GM19193 (cell line): ENCODE results near the gene PON3.

Source experiments
- POLR2A ChIP-seq: IDR thresholded peaks from 4 replicates; pipeline ENCODE4 v1.6.1; 2011; ENCODE audit not compliant: insufficient read depth, insufficient read length; ENCODE audit errors: extremely low read depth

The PON3 gene

DNA sequence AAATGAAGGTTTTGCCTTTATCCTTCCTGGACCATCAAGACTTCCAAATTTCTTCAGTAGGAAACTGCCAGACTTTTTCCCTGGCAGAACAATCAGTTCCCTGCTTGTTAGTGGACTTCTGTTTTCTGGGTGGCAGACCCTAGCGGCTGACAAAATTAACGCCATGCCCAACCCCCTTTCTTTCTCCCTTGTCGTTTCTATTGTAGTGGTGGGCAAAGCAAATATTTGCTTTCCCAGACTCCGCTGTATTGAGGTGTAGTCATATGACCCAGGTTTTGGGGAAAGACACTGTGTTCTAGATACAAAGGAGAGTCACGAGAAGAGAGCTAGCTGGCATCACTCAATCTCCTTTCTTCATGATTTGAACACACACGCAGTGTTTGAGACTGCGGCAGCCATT is 31.0 kb upstream of the PON3 start:
- TF ChIP-seq POLR2A = no peak

DNA sequence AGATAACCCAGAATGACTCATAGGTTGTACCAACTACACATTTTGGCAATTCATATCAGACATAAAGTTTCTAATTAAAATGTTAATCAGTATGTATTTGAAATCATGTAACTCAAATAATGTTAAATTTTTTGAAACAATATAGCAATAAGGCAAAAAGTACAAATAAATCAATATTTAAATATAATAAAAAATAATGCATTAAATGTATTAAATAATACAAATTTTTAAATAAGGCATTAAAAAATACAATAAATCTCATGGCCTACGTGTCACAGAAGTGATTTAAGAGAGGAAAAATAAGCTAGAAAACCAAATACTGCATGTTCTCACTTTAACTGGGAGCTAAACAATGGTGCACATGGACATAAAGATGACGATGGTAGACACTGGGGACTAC is 29.5 kb upstream of the PON3 start:
- TF ChIP-seq POLR2A = no peak

DNA sequence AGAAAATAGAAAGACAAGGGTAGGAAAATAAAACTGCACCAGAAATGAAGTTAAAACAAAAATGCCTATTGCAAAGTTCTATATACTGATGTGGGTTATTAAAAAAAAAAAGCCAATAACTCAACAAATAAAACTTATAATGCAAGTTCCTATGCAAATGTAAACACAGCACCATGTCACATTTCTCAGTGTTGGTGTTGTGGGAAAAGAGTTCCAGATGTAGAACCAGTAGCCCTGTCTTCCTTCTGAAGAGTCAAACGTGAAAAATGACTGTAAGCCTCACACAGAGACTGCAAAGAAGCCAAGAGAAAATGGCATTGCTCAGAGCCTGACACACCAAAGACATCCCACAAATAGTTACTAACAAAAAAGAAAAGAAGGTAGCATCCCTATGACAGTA is 28.5 kb upstream of the PON3 start:
- TF ChIP-seq POLR2A = no peak

DNA sequence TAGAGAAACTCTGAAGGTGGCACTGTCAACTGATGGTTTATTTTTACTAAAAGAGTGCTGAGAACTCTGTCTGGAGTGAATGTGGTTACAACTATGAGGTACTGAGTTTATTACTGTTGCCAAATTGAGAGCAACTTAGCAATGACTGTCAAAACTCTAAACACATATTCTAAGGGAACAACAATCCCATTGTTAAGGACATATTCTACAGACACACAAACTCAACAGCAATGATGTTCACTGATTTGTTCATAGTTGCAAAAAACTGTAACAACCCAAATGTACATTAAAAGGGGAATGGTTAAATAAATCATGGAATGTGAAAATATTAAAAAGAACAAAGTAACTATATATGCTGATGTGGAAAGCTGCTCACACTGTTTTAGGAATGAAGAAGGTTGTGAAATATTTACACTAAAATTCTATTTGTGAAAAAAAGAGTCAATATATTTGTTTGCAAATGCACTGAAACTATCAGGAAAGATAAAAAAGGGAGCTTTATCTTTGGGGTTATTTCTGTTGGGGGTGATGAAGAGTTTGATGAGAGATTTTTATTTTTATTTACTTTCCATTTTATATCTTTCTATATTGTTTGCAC is 25.8 kb upstream of the PON3 start:
- TF ChIP-seq POLR2A = no peak

DNA sequence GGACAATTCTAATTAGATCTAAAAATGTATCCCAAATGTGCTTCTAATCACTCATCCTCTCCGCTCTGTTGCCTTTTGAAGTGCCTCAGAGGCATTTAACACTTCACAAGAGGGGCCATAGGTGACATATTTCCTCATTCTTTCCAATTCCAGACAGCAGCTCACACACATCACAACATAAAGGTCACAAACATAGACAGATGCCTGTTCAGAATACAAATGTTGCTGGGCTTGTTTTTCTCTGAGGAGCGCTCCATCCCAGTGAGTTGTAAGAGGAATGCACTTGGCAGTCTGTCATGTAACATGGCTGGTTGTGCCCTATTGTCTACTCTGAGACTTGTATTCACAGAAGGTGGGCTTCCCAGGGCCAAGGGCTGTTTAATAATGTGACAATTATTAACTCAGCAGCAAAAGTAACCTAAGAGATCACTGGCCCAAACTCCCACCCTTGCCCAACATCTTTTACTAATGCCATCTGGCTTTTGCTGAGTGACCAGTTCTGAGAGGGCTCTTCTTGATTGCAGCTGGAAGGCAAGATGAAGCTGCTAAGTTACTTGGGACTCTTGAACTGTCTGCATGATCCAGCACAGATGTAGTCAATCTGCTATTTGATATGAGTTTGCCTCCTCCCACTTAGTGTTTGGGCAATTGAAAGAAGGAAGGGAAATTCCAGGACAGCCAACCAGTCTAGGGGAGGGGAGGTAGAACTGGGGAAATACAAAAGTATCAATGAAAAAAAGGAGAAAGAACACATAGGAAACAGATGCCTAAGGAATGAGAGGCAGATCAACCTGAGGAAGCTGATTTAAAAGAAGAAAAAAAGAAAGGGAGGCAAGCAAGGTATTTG is 25.0 kb upstream of the PON3 start:
- no peak for TF ChIP-seq POLR2A

DNA sequence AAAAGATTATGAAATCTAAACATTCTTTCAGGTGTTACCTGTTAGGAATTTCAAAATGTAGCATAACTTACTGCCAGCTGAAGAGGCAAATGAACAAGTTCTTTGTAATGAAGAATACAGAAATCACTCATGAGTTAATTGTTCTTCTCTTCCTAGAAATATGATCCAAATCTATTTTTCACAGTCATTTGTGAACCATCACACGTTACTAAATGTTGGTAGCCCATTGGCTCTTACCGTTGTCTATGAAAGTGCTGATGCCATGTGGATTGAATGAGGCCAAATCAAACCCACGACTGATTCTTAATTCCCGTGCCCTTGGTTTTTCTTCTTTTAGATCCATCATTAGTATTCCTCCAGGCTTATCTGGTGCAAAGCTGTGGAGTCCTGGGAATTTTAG is 15.9 kb upstream of the PON3 start:
- no peak for TF ChIP-seq POLR2A

DNA sequence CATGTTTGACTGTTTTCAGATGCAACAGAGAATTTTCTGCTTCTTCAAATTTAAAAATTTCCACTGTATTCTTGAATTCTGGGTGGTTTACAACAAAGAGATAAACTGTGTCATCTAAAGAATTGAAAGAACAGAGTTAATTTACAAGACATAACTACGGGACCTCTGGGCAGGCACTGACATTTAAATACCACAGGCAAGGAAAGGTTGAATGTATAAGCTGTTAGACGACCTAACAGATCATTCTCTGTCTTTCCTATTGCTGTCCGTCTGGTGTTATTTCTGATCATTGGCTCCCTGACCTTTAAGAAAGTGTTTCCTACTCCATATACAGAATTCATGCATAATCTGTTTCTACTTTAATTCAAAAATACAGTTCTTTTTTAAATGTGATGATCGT is 15.5 kb upstream of the PON3 start:
- TF ChIP-seq POLR2A = no peak

DNA sequence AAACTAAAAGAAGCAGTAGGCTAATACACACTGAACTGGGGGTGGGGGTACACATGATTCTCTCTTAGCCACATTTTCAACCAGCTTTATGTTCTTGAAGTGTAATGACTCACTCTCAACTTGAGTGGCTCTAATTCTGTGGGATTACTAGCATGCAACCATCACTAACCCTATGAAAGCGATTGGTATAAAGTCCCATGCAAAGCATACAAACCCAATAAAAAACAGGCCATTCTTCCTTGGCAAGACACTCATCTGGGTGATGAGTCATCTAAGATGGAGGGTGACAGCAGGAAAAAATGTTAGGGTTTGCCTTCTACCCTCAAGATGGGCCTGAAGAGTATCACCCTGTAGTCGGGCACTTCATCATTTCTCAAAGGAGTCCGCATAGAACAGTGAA is 14.9 kb upstream of the PON3 start:
- TF ChIP-seq POLR2A = no peak

DNA sequence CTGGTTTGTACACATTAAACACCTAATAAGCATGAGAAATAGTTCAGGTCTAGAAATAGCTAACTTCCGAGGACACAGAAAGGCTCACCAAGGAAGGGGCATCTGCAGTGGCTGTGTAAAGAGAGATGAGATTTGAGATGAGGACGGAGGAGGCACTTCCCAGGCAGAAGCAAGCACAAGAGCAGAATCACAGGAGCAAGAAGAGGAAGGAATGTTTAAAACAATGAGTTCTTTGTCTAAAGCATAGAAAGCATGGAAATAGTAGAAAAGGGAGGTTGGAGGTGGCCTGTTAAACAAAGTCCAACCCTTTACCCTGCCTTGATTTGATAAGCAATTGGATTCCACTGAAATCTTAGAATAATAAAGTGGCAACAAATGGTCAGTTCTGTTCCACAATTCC is 11.6 kb upstream of the PON3 start:
- no peak for TF ChIP-seq POLR2A

DNA sequence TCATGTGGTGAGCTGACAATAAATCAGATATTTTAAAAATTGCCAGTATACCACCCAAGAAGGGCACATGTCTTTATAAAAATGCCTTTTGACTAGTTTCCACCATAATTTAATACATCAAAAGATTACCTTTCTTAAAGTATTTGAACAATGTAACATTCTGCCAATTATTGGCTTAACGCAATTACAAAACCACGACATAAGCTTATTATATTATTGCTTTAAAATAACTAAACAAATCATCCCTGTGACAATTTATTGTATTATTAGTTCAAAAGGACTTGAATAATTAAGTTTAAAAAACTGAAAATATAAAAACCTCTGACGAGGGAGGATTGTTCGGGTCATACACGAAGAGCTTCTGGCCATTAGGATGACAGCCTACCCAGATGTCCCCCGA is 9.6 kb upstream of the PON3 start:
- no peak for TF ChIP-seq POLR2A

DNA sequence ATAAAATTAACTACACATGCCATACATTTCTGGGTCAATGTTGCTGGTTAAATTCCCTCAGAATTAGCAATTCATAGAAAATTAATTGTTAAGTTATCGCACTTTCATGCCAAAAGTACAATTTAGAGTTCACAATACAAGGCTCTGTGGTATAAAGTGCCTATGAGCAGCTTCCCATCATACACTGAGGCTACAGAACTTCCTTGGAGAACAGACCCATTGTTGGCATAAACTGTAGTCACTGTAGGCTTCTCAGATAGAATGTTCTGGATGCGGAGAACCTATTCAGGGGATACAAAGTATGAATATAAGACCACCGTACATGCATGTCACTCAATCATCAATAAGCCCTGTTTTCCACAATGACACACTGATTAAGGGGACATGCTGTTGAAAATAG is 9.0 kb upstream of the PON3 start:
- TF ChIP-seq POLR2A = no peak

DNA sequence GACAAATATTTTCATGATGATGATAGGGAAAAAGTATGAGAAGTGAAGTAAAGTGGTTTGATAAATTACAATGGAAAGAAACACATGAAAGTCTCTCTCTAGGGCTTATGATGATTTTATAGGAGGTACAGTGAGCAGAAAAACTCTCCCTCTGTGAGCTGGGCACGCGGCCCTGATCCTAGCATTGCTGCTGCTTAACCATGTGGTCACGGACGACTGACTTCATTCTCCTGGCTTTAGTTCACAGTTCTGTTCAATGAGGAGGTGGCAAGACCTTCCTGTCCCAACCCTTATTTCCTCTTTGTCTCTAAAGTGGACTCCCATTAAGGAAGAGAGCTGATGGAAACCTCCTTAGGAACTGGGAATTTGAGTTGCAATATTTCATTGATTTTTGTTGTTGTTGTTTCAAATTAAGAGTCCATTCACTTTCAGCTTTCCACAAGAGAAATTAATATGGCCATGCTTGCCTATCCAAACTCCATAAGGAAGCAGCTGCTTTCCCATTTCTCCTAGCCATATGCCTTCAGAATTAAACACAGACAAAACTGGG is 8.2 kb upstream of the PON3 start:
- no peak for TF ChIP-seq POLR2A

DNA sequence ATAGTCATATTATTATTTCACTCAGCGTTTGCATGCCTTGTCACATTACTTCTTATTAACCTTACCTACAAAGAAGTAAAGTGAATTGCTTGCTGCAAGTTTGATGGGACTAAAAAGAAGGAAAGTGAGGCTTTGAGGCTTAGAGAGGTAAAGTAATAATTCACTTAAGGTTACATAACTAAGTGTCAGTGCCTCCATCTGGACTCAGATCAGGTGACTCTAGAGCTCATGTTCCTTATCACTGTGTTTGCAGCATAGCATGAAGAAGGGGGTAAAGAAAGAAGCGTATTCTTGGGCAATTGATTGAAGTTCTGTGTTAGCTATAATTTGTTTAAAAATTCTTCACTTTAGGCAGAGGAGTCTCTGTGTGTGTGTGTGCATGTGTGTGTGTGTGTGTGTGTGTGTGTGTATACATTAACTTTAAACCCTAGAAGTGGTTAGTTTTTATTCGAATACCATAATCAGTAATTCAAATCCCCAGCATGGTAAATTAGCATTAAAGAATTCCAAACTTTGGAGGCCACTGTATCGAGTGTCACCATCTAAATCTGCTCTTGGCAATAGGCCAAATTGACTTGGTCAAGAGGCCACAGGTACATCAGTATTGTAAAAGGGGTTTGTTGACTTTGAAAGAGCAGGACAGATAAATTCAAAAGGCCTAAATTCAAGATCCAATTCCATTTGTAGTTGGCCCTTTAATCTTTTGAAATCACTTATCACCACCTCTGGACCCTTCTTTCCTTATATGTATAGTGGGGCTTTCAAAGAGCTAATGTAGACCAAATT is 2.2 kb upstream of the PON3 start:
- TF ChIP-seq POLR2A = no peak

DNA sequence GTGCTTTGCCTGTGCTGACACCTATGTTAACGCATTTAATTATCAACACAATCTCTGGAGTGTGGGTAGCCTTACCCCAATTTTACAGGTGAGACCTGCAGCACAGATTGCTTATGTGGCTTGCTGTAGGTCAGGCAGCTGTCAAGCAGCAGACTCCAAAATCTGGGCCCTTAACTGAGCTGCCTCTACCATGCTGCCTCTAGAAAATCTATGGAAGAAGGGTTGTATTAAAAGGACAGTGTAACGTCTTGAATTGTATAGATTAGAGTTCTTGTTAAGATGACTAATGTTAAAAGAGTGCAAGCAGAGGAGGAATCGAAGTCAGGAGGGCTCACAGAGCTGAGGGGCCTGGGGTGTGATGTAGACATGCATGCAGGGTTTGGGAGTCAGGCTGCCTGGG is 1.2 kb upstream of the PON3 start:
- no peak for TF ChIP-seq POLR2A

DNA sequence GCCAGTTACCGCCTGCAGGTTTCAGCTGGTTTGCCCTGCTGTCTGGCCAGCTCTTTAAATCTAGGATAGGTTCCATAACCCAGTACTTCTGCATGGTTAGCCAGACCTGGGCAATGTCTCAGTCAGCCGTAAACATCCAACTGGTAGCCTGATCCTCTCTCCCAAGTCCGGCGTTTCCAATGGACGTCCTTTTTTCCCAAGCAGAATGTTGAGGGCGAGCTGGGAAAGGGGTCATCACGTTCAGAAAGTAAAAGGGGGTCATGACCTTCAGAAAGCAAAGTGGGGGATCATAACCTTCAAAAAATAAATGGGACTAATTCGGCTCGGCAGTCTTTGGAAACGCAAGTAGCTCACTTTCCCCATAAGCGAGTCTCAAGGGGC is 430 bp downstream of the PON3 start:
- TF ChIP-seq POLR2A = no peak
